ENCODE measurements around the gene PFKP. TPM values are rescaled to one million over a fixed set of nuclear protein-coding genes. Genes with fewer than 3 reads are reported as not detected.
A peak's percentile ranks its signal among the peaks of the same experiment; 100 is the strongest.
"Not testable (repeated sequence)": the region's sequence is repeated elsewhere in the genome, so short reads cannot be mapped to it uniquely, and the experiment has no call there.

The PFKP gene
- total RNA-seq, 1 donor from 2014 or later, result 150 TPM

DNA sequence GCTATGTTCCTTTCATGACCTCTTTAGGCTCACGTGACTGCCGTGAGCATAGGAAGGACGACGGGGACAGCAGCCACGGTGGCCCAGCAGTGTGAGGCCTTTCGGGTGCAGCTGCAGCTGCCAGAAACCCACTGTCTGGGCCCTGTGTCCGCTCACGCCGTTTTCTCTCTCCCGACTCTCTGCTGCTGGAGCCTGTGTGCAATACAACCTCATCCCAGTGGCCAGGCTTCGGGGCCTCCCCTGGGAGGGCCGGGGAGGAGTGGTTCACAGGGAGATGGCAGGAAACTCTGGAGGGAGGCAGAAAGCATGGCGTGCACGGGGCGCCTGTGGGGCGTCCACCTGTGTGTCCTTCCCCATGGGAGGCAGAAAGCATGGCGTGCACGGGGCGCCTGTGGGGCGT, 38.6 kb downstream of the PFKP start:
- no peak for DNase-seq (ENCODE audit: extremely low spot score, unreplicated experiment)
- Mint-ChIP-seq H3K4me1 (ENCODE audit: unreplicated experiment) (peaks cover 16% of the 10 kb centered on the region), H3K27me3 (ENCODE audit: unreplicated experiment) (no peaks in the 10 kb centered on the region), H3K4me3 (ENCODE audit: unreplicated experiment) (no peak overlapping the region), H3K9me3 (ENCODE audit: unreplicated experiment) (no peaks in the 10 kb centered on the region), H3K36me3 (ENCODE audit: unreplicated experiment) (peaks cover 52% of the 10 kb centered on the region), H3K27ac (ENCODE audit: unreplicated experiment) (peak overlapping the region; percentile 60)
- TF ChIP-seq, protein P1, sequence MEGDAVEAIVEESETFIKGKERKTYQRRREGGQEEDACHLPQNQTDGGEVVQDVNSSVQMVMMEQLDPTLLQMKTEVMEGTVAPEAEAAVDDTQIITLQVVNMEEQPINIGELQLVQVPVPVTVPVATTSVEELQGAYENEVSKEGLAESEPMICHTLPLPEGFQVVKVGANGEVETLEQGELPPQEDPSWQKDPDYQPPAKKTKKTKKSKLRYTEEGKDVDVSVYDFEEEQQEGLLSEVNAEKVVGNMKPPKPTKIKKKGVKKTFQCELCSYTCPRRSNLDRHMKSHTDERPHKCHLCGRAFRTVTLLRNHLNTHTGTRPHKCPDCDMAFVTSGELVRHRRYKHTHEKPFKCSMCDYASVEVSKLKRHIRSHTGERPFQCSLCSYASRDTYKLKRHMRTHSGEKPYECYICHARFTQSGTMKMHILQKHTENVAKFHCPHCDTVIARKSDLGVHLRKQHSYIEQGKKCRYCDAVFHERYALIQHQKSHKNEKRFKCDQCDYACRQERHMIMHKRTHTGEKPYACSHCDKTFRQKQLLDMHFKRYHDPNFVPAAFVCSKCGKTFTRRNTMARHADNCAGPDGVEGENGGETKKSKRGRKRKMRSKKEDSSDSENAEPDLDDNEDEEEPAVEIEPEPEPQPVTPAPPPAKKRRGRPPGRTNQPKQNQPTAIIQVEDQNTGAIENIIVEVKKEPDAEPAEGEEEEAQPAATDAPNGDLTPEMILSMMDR (IDR thresholded peaks at IDR 0.05), result no peak

DNA sequence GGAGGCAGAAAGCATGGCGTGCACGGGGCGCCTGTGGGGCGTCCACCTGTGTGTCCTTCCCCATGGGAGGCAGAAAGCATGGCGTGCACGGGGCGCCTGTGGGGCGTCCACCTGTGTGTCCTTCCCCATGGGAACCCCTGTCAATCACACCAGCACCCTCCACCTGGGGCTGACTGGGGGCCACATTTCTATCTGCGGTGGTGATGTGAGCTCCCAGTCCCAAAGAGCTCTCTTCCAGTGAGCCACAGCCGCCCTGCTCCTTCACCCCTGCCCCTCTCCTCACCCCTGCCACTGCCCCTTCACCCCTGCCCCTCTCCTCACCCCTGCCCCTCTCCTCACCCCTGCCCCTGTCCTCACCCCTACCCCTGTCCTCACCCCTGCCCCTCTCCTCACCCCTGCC, 39.0 kb downstream of the PFKP start:
- H3K4me1 Mint-ChIP-seq (ENCODE audit: unreplicated experiment), result peaks cover 16% of the 10 kb centered on the region
- DNase-seq (ENCODE audit: extremely low spot score, unreplicated experiment); H3K4me3 Mint-ChIP-seq (ENCODE audit: unreplicated experiment); H3K27me3 Mint-ChIP-seq (ENCODE audit: unreplicated experiment); H3K9me3 Mint-ChIP-seq (ENCODE audit: unreplicated experiment); H3K27ac Mint-ChIP-seq (ENCODE audit: unreplicated experiment): not testable (repeated sequence)
- peaks cover 52% of the 10 kb centered on the region for H3K36me3 Mint-ChIP-seq (ENCODE audit: unreplicated experiment)

DNA sequence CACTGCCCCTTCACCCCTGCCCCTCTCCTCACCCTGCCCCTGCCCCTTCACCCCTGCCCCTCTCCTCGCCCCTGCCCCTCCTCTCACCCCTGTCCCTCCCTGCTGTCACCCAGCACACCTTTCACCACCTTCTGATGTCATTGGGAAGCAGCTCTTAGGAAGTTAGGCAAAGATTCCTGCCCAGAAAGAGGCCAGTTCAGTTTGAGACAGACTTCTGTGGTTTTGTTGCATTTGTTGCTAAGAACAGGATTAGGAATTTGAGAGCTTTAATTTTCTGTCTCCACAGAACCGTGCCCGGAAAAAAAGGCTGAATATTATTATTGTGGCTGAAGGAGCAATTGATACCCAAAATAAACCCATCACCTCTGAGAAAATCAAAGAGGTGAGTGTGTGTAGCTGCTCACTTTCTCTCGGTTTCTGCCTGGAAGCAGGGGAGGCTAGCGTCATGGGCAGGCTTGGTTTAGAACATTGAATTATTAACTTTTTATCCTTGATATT, 39.6 kb downstream of the PFKP start:
- H3K4me1 Mint-ChIP-seq (ENCODE audit: unreplicated experiment), result peaks cover 18% of the 10 kb centered on the region
- H3K27ac Mint-ChIP-seq (ENCODE audit: unreplicated experiment), result peak overlapping the region; percentile 96
- H3K36me3 Mint-ChIP-seq (ENCODE audit: unreplicated experiment), result peaks cover 52% of the 10 kb centered on the region
- TF ChIP-seq, protein P1 (IDR thresholded peaks at IDR 0.05), result no peak
- H3K4me3 Mint-ChIP-seq (ENCODE audit: unreplicated experiment), result peak overlapping the region; percentile 55
- H3K9me3 Mint-ChIP-seq (ENCODE audit: unreplicated experiment), result no peaks in the 10 kb centered on the region
- H3K27me3 Mint-ChIP-seq (ENCODE audit: unreplicated experiment), result no peaks in the 10 kb centered on the region
- no peak for DNase-seq (ENCODE audit: extremely low spot score, unreplicated experiment)

DNA sequence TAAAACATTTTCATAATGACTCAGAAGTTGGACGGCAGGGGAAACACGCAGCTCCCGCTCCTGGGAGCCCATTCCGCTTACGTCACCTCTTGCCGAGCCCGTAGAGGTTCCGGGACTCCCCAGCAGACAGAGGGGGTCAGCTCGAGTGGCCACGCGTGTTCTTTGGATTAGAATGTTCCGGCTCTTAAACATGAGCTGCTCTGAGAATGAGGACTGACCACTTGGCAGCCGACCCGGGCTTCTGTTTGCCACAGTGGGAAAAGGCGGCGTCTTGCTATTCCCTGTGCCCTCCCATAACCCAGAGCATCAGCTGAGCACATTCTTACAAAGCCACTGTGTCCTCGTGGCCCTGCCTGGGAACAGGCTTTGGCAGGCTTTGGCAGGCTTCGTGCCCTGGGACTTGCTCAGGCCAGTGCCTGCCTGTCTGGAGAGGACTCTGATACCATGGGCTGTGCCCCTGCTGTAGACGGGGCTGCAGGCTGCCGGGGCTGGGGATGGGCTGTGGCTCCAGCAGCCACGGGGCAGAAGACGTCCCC, 40.1 kb downstream of the PFKP start:
- peak overlapping the region; percentile 96 for H3K27ac Mint-ChIP-seq (ENCODE audit: unreplicated experiment)
- peaks cover 18% of the 10 kb centered on the region for H3K4me1 Mint-ChIP-seq (ENCODE audit: unreplicated experiment)
- peaks cover 54% of the 10 kb centered on the region for H3K36me3 Mint-ChIP-seq (ENCODE audit: unreplicated experiment)
- DNase-seq (ENCODE audit: extremely low spot score, unreplicated experiment), result peak; percentile 88
- TF ChIP-seq, protein P1 (IDR thresholded peaks at IDR 0.05), result no peak
- no peaks in the 10 kb centered on the region for H3K27me3 Mint-ChIP-seq (ENCODE audit: unreplicated experiment)
- peak overlapping the region; percentile 55 for H3K4me3 Mint-ChIP-seq (ENCODE audit: unreplicated experiment)
- H3K9me3 Mint-ChIP-seq (ENCODE audit: unreplicated experiment), result no peaks in the 10 kb centered on the region

- TF ChIP-seq, protein P1 (IDR thresholded peaks at IDR 0.05), result no peak
- peaks cover 52% of the 10 kb centered on the region for H3K36me3 Mint-ChIP-seq (ENCODE audit: unreplicated experiment)
- no peak overlapping the region for H3K4me3 Mint-ChIP-seq (ENCODE audit: unreplicated experiment)
- no peak for DNase-seq (ENCODE audit: extremely low spot score, unreplicated experiment)
- H3K27me3 Mint-ChIP-seq (ENCODE audit: unreplicated experiment), result no peaks in the 10 kb centered on the region
- H3K9me3 Mint-ChIP-seq (ENCODE audit: unreplicated experiment), result no peaks in the 10 kb centered on the region
- peak overlapping the region; percentile 96 for H3K27ac Mint-ChIP-seq (ENCODE audit: unreplicated experiment)
- peaks cover 18% of the 10 kb centered on the region for H3K4me1 Mint-ChIP-seq (ENCODE audit: unreplicated experiment)
Measured at GRCh38 chr10:3108033-3108432, 40.7 kb downstream of the PFKP start.
